Measurements from ENCODE around the gene SH3PXD2A.

GRCh38 chr10:103633846-103634245, 221.5 kb downstream of the SH3PXD2A start:
- TF ChIP-seq, protein P1, sequence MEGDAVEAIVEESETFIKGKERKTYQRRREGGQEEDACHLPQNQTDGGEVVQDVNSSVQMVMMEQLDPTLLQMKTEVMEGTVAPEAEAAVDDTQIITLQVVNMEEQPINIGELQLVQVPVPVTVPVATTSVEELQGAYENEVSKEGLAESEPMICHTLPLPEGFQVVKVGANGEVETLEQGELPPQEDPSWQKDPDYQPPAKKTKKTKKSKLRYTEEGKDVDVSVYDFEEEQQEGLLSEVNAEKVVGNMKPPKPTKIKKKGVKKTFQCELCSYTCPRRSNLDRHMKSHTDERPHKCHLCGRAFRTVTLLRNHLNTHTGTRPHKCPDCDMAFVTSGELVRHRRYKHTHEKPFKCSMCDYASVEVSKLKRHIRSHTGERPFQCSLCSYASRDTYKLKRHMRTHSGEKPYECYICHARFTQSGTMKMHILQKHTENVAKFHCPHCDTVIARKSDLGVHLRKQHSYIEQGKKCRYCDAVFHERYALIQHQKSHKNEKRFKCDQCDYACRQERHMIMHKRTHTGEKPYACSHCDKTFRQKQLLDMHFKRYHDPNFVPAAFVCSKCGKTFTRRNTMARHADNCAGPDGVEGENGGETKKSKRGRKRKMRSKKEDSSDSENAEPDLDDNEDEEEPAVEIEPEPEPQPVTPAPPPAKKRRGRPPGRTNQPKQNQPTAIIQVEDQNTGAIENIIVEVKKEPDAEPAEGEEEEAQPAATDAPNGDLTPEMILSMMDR (IDR thresholded peaks at IDR 0.05): no peak
- no peak for TF ChIP-seq POLR2A (IDR thresholded peaks at IDR 0.05)
